ENCODE measurements around the gene FLT1. TPM values are rescaled to one million over a fixed set of nuclear protein-coding genes. Genes with fewer than 3 reads are reported as not detected.
A peak's percentile ranks its signal among the peaks of the same experiment; 100 is the strongest.

FLT1 gene
- total RNA-seq, 2 experiments from 2014 or later = 1.6 to 2.5 TPM

DNA sequence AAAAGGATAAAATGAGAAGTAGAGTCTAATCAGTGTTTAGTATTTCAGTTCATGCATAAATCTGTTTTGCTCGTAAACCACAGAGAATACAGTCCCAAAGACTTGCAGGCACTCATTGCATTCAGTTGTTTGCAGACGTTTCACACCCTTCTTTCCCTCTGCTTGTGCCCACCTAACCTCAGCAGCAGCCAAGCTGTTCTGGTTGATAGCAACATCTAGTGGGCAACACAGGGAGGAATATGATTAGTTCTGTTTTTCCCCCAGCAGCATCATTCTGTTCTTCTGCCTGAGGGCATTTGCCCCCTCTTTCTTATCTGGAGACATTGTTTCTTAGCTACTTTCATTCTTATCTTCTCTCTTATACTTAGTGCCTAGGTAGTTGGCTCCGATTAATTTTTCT, 221.0 kb downstream of the FLT1 start:
- no TSS peak for BruUV-seq (replicated peaks)
- CTCF ChIA-PET (ENCODE audit: unreplicated experiment) = no interaction called here
- H3K36me3 ChIP-seq (ENCODE audit: insufficient read depth, low read length) = peaks cover 81% of the 10 kb centered on the region

DNA sequence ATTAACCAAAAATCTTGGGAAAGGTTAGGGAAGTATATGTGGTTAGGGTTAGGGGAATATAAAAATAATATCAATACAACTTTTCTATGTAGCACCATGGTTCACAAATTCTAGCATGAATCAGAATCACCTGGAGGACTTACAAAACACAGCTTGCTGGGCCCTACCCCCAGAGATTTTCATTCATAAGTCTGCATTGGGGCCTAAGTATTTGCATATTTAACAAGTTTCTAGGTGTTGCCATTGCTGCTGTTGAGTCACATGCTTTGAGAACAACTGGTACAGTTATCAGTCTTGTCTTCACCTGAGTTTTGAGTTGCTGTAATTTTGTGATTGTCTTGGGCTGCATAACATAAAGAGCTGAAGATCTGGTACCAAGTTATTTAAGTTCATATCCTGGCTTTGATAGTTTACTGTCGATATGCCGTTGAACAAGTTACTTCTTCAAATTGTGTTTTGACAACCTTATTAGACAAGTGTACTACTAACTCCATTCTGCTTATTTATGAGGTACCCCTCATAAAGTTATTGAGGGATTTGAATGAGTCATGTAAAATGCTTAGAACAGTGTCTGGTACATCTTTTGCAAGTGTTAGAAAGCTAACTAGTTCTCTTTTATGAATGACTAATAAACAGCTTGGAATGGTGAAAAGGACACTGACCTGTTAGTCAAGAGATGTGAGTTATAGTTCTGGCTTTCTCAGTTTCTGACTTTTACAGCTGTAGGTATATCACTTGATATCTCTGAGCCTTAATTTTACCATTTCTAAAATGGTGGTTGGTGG, 223.7 kb downstream of the FLT1 start:
- Histone ChIP-seq H3K4me3 (ENCODE audit: low read depth, low read length, poor library complexity, severe bottlenecking) (no peak overlapping the region), H3K36me3 (ENCODE audit: insufficient read depth, low read length) (peaks cover 82% of the 10 kb centered on the region), H2AFZ (ENCODE audit: low read length) (no peak overlapping the region), H3K27ac (ENCODE audit: low read depth, low read length, poor library complexity, severe bottlenecking) (peak overlapping the region; percentile 92), H3K79me2 (ENCODE audit: insufficient read depth, low read depth, low read length) (no peaks in the 10 kb centered on the region; the same call in 1 of the 2 replicates), H3K4me2 (ENCODE audit: low read length) (no peak overlapping the region), H3K9me2 (ENCODE audit: insufficient read depth, low read length) (no peaks in the 10 kb centered on the region), H3K4me1 (ENCODE audit: insufficient read depth, low read length, poor library complexity, severe bottlenecking) (peaks cover 49% of the 10 kb centered on the region), H4K20me1 (ENCODE audit: insufficient read depth, low read length) (no peaks in the 10 kb centered on the region), H3K9me3 (ENCODE audit: low read length) (peaks cover 17% of the 10 kb centered on the region)
- no TSS peak for BruUV-seq (replicated peaks)
- no peak for TF ChIP-seq EZH2phosphoT487 (IDR thresholded peaks at IDR 0.05; ENCODE audit: borderline replicate concordance, low read depth, low read length)
- TF ChIP-seq, protein P1, sequence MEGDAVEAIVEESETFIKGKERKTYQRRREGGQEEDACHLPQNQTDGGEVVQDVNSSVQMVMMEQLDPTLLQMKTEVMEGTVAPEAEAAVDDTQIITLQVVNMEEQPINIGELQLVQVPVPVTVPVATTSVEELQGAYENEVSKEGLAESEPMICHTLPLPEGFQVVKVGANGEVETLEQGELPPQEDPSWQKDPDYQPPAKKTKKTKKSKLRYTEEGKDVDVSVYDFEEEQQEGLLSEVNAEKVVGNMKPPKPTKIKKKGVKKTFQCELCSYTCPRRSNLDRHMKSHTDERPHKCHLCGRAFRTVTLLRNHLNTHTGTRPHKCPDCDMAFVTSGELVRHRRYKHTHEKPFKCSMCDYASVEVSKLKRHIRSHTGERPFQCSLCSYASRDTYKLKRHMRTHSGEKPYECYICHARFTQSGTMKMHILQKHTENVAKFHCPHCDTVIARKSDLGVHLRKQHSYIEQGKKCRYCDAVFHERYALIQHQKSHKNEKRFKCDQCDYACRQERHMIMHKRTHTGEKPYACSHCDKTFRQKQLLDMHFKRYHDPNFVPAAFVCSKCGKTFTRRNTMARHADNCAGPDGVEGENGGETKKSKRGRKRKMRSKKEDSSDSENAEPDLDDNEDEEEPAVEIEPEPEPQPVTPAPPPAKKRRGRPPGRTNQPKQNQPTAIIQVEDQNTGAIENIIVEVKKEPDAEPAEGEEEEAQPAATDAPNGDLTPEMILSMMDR (conservative IDR thresholded peaks at IDR 0.05; ENCODE audit: low read length) = no peak
- DNase-seq (ENCODE audit: low spot score) = peak; percentile 8
- POLR2A ChIA-PET = interaction anchor here (0.7 to 1.9 kb wide), 5 partner anchors 11 to 139 kb away, joined by 3 to 6 read pairs (median 4); no protein-coding TSS in a partner anchor
- intact Hi-C loops (cut with micrococcal nuclease; ENCODE audit: unreplicated experiment) = loop anchor here (5.0 to 10.0 kb wide), 2 partner anchors 286 to 366 kb away; partner anchors contain the start of gene URAD
- CTCF ChIA-PET (ENCODE audit: unreplicated experiment) = no interaction called here

More for the DNA sequence above, 221.0 kb downstream of the FLT1 start:
- Histone ChIP-seq H3K4me2 (ENCODE audit: low read length) (no peak overlapping the region), H4K20me1 (ENCODE audit: insufficient read depth, low read length) (no peaks in the 10 kb centered on the region), H3K9me2 (ENCODE audit: insufficient read depth, low read length) (no peaks in the 10 kb centered on the region), H2AFZ (ENCODE audit: low read length) (no peak overlapping the region), H3K4me3 (ENCODE audit: low read depth, low read length, poor library complexity, severe bottlenecking) (no peak overlapping the region), H3K79me2 (ENCODE audit: insufficient read depth, low read depth, low read length) (no peaks in the 10 kb centered on the region; the same call in 1 of the 2 replicates), H3K27ac (ENCODE audit: low read depth, low read length, poor library complexity, severe bottlenecking) (no peak overlapping the region), H3K9me3 (ENCODE audit: low read length) (no peaks in the 10 kb centered on the region), H3K4me1 (ENCODE audit: insufficient read depth, low read length, poor library complexity, severe bottlenecking) (peaks cover 33% of the 10 kb centered on the region)
- intact Hi-C loops (cut with micrococcal nuclease; ENCODE audit: unreplicated experiment) = loop anchor here (2.0 to 10.0 kb wide), 3 partner anchors 215 to 363 kb away; partner anchors contain the start of gene URAD
- POLR2A ChIA-PET = no interaction called here
- peak; percentile 40 for DNase-seq (ENCODE audit: low spot score)
- TF ChIP-seq, protein P1 (conservative IDR thresholded peaks at IDR 0.05; ENCODE audit: low read length) = peak; percentile 66
- no peak for TF ChIP-seq EZH2phosphoT487 (IDR thresholded peaks at IDR 0.05; ENCODE audit: borderline replicate concordance, low read depth, low read length)

DNA sequence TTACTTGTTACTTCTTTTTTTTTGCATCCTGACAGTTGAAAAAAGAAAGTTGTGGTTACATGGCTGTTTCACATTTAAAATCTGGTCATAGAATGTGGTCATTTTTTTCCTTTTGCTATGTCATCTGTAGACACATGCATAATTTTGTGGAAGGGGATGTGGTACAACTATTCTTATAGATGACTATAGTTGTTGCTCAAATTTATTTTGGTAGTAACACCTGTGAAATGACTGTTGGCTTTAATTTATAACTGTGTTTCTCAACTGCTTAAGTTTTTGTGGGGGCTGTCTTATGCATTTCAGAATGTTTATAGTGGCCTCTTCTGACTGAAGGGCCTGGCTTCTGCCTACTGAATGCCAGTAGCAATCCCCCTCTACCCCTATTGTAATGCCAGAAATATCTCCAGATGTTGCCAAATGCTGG, 226.1 kb downstream of the FLT1 start:
- intact Hi-C loops (cut with micrococcal nuclease; ENCODE audit: unreplicated experiment) = loop anchor here (2.0 to 5.0 kb wide), 2 partner anchors 130 to 163 kb away; partner anchors contain the start of gene PAN3
- POLR2A ChIA-PET = no interaction called here

More for the DNA sequence above, 226.1 kb downstream of the FLT1 start:
- Histone ChIP-seq H3K79me2 (ENCODE audit: insufficient read depth, low read depth, low read length) (no peaks in the 10 kb centered on the region; the same call in 1 of the 2 replicates), H3K9me2 (ENCODE audit: insufficient read depth, low read length) (no peaks in the 10 kb centered on the region), H3K4me3 (ENCODE audit: low read depth, low read length, poor library complexity, severe bottlenecking) (peak overlapping the region; percentile 24), H3K9me3 (ENCODE audit: low read length) (peaks cover 17% of the 10 kb centered on the region), H4K20me1 (ENCODE audit: insufficient read depth, low read length) (no peaks in the 10 kb centered on the region), H3K4me1 (ENCODE audit: insufficient read depth, low read length, poor library complexity, severe bottlenecking) (peaks cover 45% of the 10 kb centered on the region), H3K27ac (ENCODE audit: low read depth, low read length, poor library complexity, severe bottlenecking) (peak overlapping the region; percentile 92), H3K36me3 (ENCODE audit: insufficient read depth, low read length) (peaks cover 83% of the 10 kb centered on the region), H3K4me2 (ENCODE audit: low read length) (peak overlapping the region; percentile 53), H2AFZ (ENCODE audit: low read length) (no peak overlapping the region)
- BruUV-seq (replicated peaks) = no TSS peak
- peak; percentile 88 for DNase-seq (ENCODE audit: low spot score)
- TF ChIP-seq, protein P1 (conservative IDR thresholded peaks at IDR 0.05; ENCODE audit: low read length) = 0 out of 2 replicates have a peak, but pooled peaks have one; percentile 32
- no peak for TF ChIP-seq EZH2phosphoT487 (IDR thresholded peaks at IDR 0.05; ENCODE audit: borderline replicate concordance, low read depth, low read length)
- CTCF ChIA-PET (ENCODE audit: unreplicated experiment) = no interaction called here

Data from OCI-LY7 (cell line).